Fibroblast of skin of scalp (primary cell): ENCODE results near the gene SCRT2. TPM values are rescaled to one million over a fixed set of nuclear protein-coding genes. Genes with fewer than 3 reads are reported as not detected.
"Not testable (repeated sequence)": the region's sequence is repeated elsewhere in the genome, so short reads cannot be mapped to it uniquely, and the experiment has no call there.

Source experiments
- DNase-seq: peaks from one replicate; pipeline ENCODE4 v3.0.0-alpha.2; 2013
- polyA plus RNA-seq, 2 experiments: library from polyadenylated mRNA; unstranded; fragments of 120-200 nt; gene quantifications; one replicate each; pipeline ENCODE4 v1.2.1, GENCODE V29; 2013; ENCODE audit not compliant: insufficient read length in 2 of 2

SCRT2 gene
- not detected for polyA plus RNA-seq (2013, experiment 1 of 2; ENCODE audit: insufficient read length)
- not detected for polyA plus RNA-seq (2013, experiment 2 of 2; ENCODE audit: insufficient read length)

GRCh38 chr20:675453-676314 is at the start of gene SCRT2:
Gene SCRT2, minus strand, starts transcription at chr20:675802. Its CDS starts 201 bp downstream, at chr20:675601.
- peak; percentile 80 for DNase-seq

- not testable (repeated sequence) for DNase-seq
Measured at GRCh38 chr20:724797-725196, 49.2 kb upstream of the SCRT2 start.

- DNase-seq, result no peak
Measured at GRCh38 chr20:723756-724155, 48.2 kb upstream of the SCRT2 start.

GRCh38 chr20:722822-723644 is 47.4 kb upstream of the SCRT2 start:
- DNase-seq, result no peak

GRCh38 chr20:721876-722275 is 46.3 kb upstream of the SCRT2 start:
- no peak for DNase-seq

DNA sequence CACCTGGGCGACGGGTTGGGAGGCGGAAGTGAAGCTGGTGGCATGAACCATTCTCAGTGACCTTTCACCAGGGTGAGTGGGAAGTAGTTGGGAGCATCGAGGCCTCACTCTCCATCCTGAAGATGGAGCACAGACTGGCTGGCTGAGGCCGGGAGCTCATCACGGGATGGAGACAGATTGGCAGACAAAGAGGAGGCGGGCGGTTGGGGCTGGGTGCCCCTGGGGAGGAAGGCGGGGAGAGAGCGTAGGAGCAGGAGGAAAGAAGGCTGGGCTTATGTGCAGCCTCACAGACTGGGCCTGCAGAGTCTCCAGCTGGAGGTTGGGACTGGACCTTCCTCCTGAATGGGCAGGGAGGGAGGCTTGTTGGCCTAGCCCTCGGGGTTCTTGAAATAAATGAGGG is 44.2 kb upstream of the SCRT2 start:
- DNase-seq, result no peak

DNA sequence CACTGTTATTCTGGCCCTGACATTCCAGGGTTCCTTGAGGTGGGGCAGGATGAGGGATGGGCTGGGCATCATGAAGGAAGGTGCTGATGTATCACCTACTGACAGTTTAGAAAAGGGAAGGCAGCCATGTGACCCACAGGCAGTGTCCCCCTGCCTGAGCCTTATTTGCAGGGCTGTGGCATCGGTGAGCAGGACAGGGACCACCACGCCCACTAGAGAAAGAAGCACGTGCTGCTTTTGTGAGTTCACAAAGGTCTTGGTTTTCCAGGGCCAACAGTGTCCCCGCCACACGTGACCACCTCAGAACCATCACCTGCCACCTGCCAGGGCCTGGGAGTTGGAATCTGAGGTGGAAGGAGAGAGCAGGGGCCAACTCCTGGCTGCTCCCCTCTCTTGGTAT is 43.5 kb upstream of the SCRT2 start:
- no peak for DNase-seq

GRCh38 chr20:717832-718231 is 42.2 kb upstream of the SCRT2 start:
- DNase-seq, result no peak

DNA sequence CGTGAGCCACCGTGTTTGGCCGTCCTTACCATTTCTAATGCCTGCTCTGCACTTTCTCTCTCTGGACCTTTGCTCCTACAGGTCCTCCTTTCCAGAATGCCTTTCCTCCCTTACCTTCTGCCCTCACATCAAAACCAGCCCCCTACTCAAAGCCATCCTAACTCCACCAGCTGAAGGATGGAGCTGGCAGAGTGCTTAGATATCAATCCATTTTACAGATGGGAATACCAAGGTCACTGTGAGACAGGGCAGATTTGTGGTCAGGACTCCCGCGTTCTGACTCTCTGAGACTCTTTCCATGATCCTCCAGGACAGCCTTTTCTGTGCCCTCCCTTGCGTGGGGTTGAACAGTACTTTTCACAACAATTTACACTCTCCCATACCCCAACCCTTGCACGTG is 41.7 kb upstream of the SCRT2 start:
- DNase-seq, result no peak

DNA sequence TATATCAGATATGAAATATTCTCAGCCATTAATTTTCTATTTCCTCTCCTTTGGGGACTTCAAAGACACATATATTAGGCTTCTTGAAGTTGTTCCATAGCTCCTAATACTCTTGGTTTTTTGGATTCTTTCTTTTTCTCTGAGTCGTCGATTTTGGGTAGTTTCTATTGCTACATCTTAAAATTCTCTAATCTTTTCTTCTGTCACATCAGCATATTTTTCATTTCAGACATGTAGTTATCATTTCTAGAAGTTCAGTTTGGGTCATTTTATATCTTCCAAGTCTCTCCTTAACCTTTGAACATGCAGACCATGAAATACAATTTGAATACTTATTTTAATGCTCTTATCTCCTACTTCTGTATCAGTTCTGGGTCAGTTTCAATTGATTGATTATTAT is 38.9 kb upstream of the SCRT2 start:
- no peak for DNase-seq

- DNase-seq, result no peak
Measured at GRCh38 chr20:711576-711975, 36.0 kb upstream of the SCRT2 start.

DNA sequence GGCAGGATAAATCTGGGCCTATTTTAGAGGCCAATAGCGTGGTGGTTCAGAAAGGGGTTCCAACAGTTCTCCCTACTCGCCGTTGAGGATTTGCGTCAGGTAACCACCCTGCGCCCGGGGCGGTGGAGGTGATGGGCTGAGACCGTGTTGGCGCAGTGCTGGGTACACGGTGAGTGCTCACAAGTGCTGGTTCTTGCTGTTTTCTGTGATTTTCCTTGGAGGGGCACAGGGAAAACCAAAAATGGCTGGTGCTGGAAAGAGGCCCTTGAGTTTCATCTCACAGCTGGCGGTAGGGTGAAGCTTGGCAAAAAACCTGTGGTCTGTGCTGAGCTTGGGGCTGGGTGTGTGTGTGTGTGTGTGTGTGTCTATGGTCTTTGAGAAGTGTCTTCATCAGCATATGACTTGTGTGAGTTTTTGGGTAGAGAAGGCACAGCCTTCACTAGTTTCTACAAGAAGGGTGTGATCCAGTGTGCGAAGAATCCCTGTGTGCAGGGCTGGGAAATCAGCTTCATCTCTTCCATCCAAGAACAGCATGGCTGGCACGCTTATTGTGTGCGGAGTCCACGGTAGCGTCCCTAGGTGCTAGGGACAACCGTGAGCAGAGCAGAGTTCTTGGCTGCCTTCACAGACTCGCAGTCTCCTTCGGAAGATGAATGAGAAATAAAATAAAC is 35.3 kb upstream of the SCRT2 start:
- DNase-seq, result no peak

- DNase-seq, result no peak
Measured at GRCh38 chr20:709991-710779, 34.6 kb upstream of the SCRT2 start.

GRCh38 chr20:709423-709822 is 33.8 kb upstream of the SCRT2 start:
- no peak for DNase-seq

GRCh38 chr20:708956-709355 is 33.4 kb upstream of the SCRT2 start:
- DNase-seq, result no peak

- DNase-seq, result no peak
Measured at GRCh38 chr20:707451-708110, 32.0 kb upstream of the SCRT2 start.

DNA sequence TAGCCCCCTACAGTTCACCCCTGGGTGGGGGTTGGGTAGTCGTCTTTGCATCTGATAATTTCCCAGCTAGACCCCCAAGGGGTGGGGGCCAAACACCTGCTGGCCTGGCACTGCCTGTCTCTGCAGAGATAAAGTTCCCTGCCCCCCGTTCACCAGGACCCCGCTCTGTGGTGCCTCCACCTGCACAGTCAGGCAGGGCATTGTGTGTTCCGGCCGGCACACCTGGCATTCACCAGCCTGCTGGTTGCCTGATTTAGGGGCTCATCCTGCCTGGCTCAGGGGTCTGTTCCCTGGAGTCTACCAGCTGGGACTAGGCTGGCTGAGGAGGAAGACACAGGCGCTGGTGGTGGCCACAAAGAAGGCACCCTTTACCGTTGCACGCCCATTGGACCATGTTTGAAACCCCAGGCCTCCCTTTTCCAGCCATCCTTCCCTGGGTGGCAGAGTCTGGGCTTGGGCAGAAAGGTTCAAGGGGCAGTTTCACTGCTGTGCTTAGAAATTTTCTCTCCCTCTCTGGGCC is 30.8 kb upstream of the SCRT2 start:
- DNase-seq, result no peak

DNA sequence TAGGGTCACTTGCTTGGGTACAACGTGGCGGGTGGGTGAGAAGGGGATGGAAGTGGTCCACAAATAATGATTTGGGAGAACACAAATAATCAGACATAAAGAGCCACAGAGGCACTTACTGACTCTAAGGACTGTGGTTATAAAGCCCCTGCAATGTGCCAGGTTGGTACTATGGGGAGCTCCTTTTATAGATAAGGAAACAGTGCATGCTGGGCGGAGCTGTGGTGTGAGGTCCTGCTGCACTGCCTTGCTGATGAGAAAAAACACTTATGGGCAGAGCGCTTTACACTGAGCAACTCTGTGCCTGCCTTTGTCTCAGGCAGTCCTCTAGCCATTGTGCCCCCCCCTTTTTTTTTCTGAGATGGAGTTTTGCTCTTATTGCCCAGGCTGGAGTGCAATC is 29.1 kb upstream of the SCRT2 start:
- no peak for DNase-seq

DNA sequence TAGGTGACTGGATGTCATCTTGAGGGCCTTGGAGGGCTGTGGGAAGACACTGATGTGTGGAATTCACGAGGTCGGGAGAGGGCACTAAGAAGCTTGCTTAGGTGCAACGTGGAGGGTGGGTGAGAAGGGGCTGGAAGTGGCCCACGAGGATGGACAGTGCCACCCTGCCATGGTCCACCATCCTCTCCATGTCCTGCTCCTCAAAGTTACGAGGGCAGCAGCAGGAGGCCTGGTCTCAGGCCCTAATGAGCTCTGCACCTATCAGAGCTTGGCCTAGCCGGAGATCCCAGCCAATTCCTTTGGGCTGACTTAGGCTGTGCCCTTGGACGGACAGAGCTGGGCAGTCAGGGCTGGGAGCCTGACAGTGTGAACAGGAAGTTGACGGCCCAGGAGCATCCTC is 27.8 kb upstream of the SCRT2 start:
- no peak for DNase-seq

DNA sequence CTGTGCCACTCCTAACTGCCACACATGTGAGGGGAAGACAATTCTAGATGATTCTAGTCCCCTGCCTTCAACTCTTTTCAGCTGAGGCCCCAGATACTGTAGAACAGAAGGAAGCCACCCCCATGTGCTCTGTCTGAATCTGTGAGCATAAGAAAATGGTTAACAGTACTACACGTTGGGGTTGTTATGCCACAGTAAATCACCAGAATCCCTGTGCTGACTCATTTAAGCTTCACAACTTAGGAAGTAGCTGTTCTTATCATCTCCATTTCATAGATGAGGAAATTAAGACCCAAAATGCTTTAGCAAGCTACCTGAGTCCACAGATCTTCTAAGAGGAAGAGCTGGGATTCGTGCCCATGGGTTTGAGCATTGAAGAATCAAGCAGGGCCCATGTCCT is 27.4 kb upstream of the SCRT2 start:
- DNase-seq, result no peak

DNA sequence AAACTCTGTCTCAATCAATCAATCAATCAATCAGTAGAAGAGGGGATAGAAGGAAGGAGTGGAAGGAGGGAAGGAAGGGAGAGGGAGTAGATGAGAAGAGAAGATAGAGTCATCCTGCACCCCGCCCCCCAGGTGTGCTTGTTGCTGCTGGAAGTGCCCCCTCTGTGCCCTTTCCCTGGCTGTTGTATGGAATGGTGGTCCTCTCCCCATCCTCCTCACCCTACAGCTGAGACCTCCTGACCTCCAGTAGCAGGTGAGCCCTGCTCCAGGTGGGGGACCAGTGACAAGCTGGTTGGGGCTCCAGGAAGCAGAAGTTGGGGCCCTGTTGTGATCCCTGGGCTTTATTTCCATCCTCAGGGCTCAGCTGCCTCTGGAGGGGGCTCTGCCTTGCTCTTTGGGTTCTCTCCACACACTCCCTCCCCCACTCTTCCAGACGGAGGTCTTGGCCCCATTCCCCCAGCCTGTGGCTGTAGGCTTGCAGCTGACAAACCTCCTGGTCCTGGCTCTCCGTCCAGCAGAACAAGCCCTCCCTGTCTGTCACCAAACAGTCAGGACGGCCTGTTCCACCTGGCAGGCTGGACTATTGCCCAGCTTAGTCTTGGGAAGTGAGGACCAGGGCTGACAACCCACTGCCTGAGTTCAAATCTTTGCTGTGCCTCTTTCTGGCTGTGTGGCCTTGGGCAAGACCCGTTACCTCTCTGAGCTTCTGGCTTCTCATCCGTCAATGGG is 26.0 kb upstream of the SCRT2 start:
- DNase-seq, result no peak
